Peyer's patch (tissue), 4 donors: Measurements from ENCODE around the gene BCAS3.

Experiments
- POLR2A ChIP-seq, 2 donors: fragments of 450-650 bp; IDR thresholded peaks; one replicate each; pipeline ENCODE4 v1.5.1; 2017; ENCODE audit warnings: antibody characterized with exemption in 2 of 2, mild to moderate bottlenecking in 2 of 2, moderate library complexity in 2 of 2
- TF ChIP-seq, protein P1 (sequence below), 6 experiments: fragments of 450-650 bp in 4 of 6; fragments of 200-600 bp in 2 of 6; sonication (generic) in 1 of 6; IDR thresholded peaks; one replicate each; pipeline ENCODE4 v1.5.1; 2017 to 2019; ENCODE audit warnings: antibody characterized with exemption in 6 of 6, mild to moderate bottlenecking in 3 of 6, moderate library complexity in 1 of 6

DNA sequence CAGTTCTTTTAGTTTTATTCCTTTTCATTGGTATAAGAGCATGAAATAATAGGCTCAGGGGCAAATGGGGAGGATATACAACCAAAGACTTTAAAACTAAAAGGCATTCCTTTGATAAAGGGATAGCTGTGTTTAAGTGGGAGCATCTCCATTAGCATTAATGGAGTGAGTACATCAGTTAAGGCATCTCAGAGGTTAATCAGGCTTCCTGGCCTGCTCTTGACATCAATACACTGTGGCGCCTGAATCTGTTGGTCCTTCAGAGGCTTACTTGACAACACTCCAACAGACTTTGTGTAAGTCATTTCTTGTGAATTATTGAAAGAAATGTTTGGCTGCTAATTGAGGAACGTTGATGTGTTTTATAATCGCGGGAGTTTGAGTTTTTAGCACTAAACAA, 230.7 kb downstream of the BCAS3 start:
- TF ChIP-seq, protein P1, sequence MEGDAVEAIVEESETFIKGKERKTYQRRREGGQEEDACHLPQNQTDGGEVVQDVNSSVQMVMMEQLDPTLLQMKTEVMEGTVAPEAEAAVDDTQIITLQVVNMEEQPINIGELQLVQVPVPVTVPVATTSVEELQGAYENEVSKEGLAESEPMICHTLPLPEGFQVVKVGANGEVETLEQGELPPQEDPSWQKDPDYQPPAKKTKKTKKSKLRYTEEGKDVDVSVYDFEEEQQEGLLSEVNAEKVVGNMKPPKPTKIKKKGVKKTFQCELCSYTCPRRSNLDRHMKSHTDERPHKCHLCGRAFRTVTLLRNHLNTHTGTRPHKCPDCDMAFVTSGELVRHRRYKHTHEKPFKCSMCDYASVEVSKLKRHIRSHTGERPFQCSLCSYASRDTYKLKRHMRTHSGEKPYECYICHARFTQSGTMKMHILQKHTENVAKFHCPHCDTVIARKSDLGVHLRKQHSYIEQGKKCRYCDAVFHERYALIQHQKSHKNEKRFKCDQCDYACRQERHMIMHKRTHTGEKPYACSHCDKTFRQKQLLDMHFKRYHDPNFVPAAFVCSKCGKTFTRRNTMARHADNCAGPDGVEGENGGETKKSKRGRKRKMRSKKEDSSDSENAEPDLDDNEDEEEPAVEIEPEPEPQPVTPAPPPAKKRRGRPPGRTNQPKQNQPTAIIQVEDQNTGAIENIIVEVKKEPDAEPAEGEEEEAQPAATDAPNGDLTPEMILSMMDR (IDR thresholded peaks at IDR 0.05), result no peak
- TF ChIP-seq POLR2A (IDR thresholded peaks at IDR 0.05), result no peak
